ENCODE measurements around the gene BSG. TPM values are rescaled to one million over a fixed set of nuclear protein-coding genes. Genes with fewer than 3 reads are reported as not detected.
A peak's percentile ranks its signal among the peaks of the same experiment; 100 is the strongest.

The BSG gene
- total RNA-seq, 2 experiments from 2014 or later, result 165 to 175 TPM

- no peaks in the 10 kb centered on the region for H3K27me3 Mint-ChIP-seq
- peaks cover 3% of the 10 kb centered on the region for H3K36me3 Mint-ChIP-seq (ENCODE audit: low read depth)
- no peak overlapping the region for H3K27ac Mint-ChIP-seq
- no peak for ATAC-seq
- intact Hi-C loops (cut with DNase I, micrococcal nuclease), result loop anchor here in 1 of 2 experiments (2.0 kb wide), 1 partner anchor 39 kb away; the partner anchor contains the start of gene BSG
- no peak for DNase-seq
- H3K9me3 Mint-ChIP-seq (ENCODE audit: low read depth), result no peaks in the 10 kb centered on the region
- peaks cover 24% of the 10 kb centered on the region for H3K4me1 Mint-ChIP-seq
- POLR2A ChIA-PET, result no interaction called here
- CTCF ChIA-PET, result interaction anchor here (0.6 to 1.2 kb wide), 4 partner anchors 23 to 123 kb away, joined by 3 to 4 read pairs (median 3); no protein-coding TSS in a partner anchor
- peak overlapping the region; percentile 78 for H3K4me3 Mint-ChIP-seq
Measured at GRCh38 chr19:533364-534058, 38.9 kb upstream of the BSG start.

GRCh38 chr19:534088-534487 is 38.3 kb upstream of the BSG start:
- intact Hi-C loops (cut with DNase I, micrococcal nuclease), result no loop called here
- POLR2A ChIA-PET, result no interaction called here
- Mint-ChIP-seq H3K27ac (no peak overlapping the region), H3K4me3 (no peak overlapping the region), H3K4me1 (peaks cover 24% of the 10 kb centered on the region), H3K36me3 (ENCODE audit: low read depth) (peaks cover 4% of the 10 kb centered on the region), H3K9me3 (ENCODE audit: low read depth) (no peaks in the 10 kb centered on the region), H3K27me3 (no peaks in the 10 kb centered on the region)
- DNase-seq, result no peak
- CTCF ChIA-PET, result interaction anchor here (0.6 kb wide), 1 partner anchor 36 kb away, joined by 3 read pairs; no protein-coding TSS in a partner anchor
- no peak for ATAC-seq

DNA sequence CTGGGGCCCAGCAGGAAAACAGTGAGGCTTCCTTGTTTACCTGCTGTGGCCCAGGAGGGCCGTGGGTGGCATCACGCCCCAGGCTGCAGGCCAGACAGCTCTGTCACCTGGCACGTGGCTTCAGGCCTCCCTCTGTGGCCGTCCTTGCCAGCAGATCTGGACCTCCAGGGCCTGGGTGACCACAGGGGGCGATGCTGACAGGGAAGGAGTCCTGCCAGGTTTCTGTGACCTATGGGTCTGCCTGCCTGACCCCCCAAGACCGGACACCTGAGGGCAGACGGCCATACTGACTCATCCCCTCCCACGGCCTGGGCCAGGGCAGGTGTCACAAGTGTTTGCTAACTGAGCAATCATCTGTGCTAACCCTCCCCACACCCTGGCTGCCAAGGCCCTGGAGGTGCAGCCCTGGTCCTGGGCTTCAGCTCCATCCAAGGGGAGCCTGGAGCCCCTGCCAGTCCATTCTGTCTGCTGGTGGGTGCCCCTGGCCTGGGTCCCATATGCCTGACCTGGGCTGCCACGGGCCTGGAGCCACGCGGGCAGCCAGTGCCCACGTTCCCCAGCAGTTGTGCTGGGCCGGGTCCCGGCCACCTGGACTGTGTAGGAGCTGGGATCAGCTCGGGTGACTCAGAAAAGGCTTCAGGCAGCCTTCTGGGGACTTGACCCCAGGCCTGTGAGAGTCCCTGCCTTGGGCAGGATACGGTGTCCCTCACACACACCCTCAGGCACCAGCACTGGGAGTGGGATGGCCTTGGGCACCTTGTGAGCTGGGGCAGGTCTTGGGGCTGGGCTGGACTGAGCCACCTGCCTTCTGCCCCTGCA is 37.2 kb upstream of the BSG start:
- Mint-ChIP-seq H3K4me3 (no peak overlapping the region), H3K36me3 (ENCODE audit: low read depth) (peaks cover 4% of the 10 kb centered on the region), H3K4me1 (peaks cover 21% of the 10 kb centered on the region), H3K27ac (no peak overlapping the region), H3K9me3 (ENCODE audit: low read depth) (no peaks in the 10 kb centered on the region), H3K27me3 (no peaks in the 10 kb centered on the region)
- intact Hi-C loops (cut with DNase I, micrococcal nuclease), result no loop called here
- ATAC-seq (no peak), DNase-seq (no peak)
- ChIA-PET CTCF (no interaction called here), POLR2A (no interaction called here)

DNA sequence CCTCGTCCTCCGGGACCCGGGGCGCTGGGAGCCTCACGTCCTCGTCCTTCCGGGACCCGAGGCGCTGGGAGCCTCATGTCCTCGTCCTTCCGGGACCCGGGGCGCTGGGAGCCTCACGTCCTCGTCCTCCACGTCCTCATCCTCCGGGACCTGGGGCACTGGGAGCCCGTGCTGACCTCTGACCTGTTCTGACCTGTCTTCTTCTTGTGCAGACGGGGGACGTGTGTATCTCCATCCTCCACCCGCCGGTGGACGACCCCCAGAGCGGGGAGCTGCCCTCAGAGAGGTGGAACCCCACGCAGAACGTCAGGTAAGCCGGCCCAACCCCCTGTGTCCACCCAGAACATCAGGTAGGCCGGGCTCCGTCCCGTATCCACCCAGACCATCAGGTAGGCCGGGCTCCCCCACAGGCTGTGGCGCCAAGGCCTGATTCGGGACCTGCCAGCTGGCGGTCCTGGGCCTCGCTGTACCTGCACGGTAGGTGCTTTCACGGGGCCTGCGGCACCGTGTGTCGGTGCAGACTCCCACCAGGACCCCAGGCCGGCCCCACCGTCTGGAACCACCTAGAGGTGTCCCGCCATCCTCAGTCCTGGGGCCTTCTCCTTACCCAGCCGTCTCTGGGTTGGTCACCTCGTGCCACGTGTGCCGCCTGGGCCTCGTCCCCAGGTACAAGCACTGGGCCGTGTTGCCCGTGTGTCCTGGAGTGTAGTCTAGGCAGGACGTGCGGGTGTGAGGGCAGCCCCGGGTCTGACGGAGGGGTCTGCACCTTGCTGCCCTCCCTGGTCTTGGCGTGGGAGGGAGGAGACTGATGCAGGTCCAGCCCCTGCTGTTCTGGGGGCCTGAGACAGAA is 36.1 kb upstream of the BSG start:
- ATAC-seq (no peak), DNase-seq (no peak)
- Mint-ChIP-seq H3K27ac (no peak overlapping the region), H3K27me3 (no peaks in the 10 kb centered on the region), H3K9me3 (ENCODE audit: low read depth) (no peaks in the 10 kb centered on the region), H3K4me3 (no peak overlapping the region), H3K4me1 (peaks cover 17% of the 10 kb centered on the region), H3K36me3 (ENCODE audit: low read depth) (peaks cover 4% of the 10 kb centered on the region)
- ChIA-PET POLR2A (interaction anchor here (0.6 kb wide), 1 partner anchor 30 kb away, joined by 6 read pairs; no protein-coding TSS in a partner anchor), CTCF (interaction anchor here (0.6 kb wide), 1 partner anchor 25 kb away, joined by 3 read pairs; no protein-coding TSS in a partner anchor)
- intact Hi-C loops (cut with DNase I, micrococcal nuclease), result no loop called here

- intact Hi-C loops (cut with DNase I, micrococcal nuclease), result no loop called here
- H3K4me1 Mint-ChIP-seq, result peaks cover 17% of the 10 kb centered on the region
- DNase-seq (no peak), ATAC-seq (no peak)
- peaks cover 4% of the 10 kb centered on the region for H3K36me3 Mint-ChIP-seq (ENCODE audit: low read depth)
- ChIA-PET POLR2A (interaction anchor here (0.6 kb wide), 1 partner anchor 31 kb away, joined by 6 read pairs; no protein-coding TSS in a partner anchor), CTCF (interaction anchor here (0.6 kb wide), 1 partner anchor 26 kb away, joined by 3 read pairs; no protein-coding TSS in a partner anchor)
- no peaks in the 10 kb centered on the region for H3K9me3 Mint-ChIP-seq (ENCODE audit: low read depth)
- H3K27ac Mint-ChIP-seq, result no peak overlapping the region
- H3K4me3 Mint-ChIP-seq, result no peak overlapping the region
- H3K27me3 Mint-ChIP-seq, result no peaks in the 10 kb centered on the region
Measured at GRCh38 chr19:536881-537404, 35.5 kb upstream of the BSG start.

DNA sequence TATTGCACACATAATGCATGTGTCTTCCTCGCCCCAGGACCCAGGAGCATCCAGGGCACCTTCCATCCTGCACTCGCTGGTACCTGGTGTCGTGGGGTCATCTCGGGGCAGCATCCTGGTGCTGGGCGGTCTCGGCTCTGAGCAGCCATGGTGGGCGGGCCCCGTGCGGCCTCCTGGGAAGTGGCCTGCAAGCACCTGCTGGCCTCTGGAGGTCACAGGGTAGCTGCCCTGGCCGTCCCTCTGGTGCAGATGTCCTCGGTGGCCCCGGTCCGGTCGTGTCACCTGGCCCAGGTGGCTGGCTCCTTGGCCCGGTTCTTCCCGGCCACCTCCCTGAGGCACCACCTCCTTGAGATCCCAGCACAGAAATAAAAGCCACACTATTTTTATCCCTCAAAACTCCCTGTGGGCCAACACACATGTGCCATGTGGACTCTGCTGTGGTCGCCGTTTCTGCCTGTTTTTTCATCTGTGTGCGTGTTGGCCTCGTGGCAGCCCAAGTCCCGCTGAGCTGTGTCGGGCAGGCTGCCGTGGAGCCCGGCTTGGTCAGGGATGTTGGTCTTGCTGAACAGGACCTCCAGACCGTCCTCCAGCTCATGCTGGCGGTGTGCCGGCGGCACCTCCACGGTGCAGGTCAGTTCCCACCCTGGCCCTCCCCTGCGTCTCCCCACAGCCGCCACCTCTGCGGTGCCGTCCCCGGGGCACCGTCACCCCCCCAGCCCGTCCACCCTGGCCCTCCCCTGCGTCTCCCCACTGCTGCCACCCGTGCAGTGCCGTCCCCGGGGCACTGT is 33.6 kb upstream of the BSG start:
- no peak overlapping the region for H3K4me3 Mint-ChIP-seq
- no peaks in the 10 kb centered on the region for H3K9me3 Mint-ChIP-seq (ENCODE audit: low read depth)
- ChIA-PET POLR2A (no interaction called here), CTCF (no interaction called here)
- peaks cover 7% of the 10 kb centered on the region for H3K36me3 Mint-ChIP-seq (ENCODE audit: low read depth)
- DNase-seq (no peak), ATAC-seq (no peak)
- intact Hi-C loops (cut with DNase I, micrococcal nuclease), result no loop called here
- H3K4me1 Mint-ChIP-seq, result peaks cover 18% of the 10 kb centered on the region
- H3K27ac Mint-ChIP-seq, result no peak overlapping the region
- no peaks in the 10 kb centered on the region for H3K27me3 Mint-ChIP-seq

- no peak overlapping the region for H3K27ac Mint-ChIP-seq
- intact Hi-C loops (cut with DNase I, micrococcal nuclease), result no loop called here
- DNase-seq (no peak), ATAC-seq (no peak)
- no peak overlapping the region for H3K4me3 Mint-ChIP-seq
- no peaks in the 10 kb centered on the region for H3K27me3 Mint-ChIP-seq
- H3K4me1 Mint-ChIP-seq, result peaks cover 18% of the 10 kb centered on the region
- POLR2A ChIA-PET, result no interaction called here
- H3K36me3 Mint-ChIP-seq (ENCODE audit: low read depth), result peaks cover 7% of the 10 kb centered on the region
- CTCF ChIA-PET, result no interaction called here
- H3K9me3 Mint-ChIP-seq (ENCODE audit: low read depth), result no peaks in the 10 kb centered on the region
Measured at GRCh38 chr19:539429-540030, 32.9 kb upstream of the BSG start.

DNA sequence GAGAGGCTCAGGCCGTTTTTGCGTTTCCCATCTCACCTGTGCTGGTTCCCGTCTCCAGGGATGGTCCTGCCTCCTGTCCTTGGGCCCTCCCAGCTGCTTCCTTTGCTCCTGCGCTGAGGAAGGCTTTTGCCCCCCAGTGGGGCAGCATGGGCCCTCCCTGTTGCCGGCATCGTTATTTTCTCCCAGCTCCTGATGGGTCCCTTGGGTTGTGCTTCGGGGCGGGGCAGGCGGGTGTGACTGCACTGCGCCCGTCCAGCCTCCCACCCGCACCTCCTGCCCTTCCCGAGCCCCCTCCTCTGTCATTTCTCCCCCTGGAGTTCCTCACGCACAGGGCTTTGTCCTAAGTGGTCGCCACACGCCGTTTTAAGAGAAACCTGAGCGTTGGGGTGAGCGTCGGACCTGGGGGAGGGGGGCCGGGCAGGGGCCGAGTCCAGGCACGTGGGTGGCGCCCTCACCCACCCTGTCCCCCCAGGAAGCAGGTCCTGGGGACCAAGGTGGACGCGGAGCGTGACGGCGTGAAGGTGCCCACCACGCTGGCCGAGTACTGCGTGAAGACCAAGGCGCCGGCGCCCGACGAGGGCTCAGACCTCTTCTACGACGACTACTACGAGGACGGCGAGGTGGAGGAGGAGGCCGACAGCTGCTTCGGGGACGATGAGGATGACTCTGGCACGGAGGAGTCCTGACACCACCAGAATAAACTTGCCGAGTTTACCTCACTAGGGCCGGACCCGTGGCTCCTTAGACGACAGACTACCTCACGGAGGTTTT is 31.3 kb upstream of the BSG start:
- peaks cover 7% of the 10 kb centered on the region for H3K36me3 Mint-ChIP-seq (ENCODE audit: low read depth)
- CTCF ChIA-PET, result no interaction called here
- no peak overlapping the region for H3K4me3 Mint-ChIP-seq
- ATAC-seq (no peak), DNase-seq (no peak)
- H3K4me1 Mint-ChIP-seq, result peaks cover 20% of the 10 kb centered on the region
- H3K27me3 Mint-ChIP-seq, result no peaks in the 10 kb centered on the region
- intact Hi-C loops (cut with DNase I, micrococcal nuclease), result no loop called here
- no peak overlapping the region for H3K27ac Mint-ChIP-seq
- no peaks in the 10 kb centered on the region for H3K9me3 Mint-ChIP-seq (ENCODE audit: low read depth)
- POLR2A ChIA-PET, result no interaction called here

DNA sequence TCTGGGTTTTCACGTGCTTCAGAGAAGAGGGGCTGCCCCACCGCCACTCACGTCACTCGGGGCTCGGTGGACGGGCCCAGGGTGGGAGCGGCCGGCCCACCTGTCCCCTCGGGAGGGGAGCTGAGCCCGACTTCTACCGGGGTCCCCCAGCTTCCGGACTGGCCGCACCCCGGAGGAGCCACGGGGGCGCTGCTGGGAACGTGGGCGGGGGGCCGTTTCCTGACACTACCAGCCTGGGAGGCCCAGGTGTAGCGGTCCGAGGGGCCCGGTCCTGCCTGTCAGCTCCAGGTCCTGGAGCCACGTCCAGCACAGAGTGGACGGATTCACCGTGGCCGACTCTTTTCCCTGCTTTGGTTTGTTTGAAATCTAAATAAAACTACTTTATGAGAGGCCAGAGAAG is 30.7 kb upstream of the BSG start:
- ChIA-PET CTCF (interaction anchor here (1.1 kb wide), 1 partner anchor 9 kb away, joined by 3 read pairs; no protein-coding TSS in a partner anchor), POLR2A (interaction anchor here (0.6 kb wide), 1 partner anchor 27 kb away, joined by 3 read pairs; no protein-coding TSS in a partner anchor)
- H3K36me3 Mint-ChIP-seq (ENCODE audit: low read depth), result peaks cover 7% of the 10 kb centered on the region
- ATAC-seq, result no peak
- no peak overlapping the region for H3K27ac Mint-ChIP-seq
- H3K27me3 Mint-ChIP-seq, result no peaks in the 10 kb centered on the region
- intact Hi-C loops (cut with DNase I, micrococcal nuclease), result no loop called here
- no peak for DNase-seq
- H3K4me1 Mint-ChIP-seq, result peaks cover 20% of the 10 kb centered on the region
- no peak overlapping the region for H3K4me3 Mint-ChIP-seq
- H3K9me3 Mint-ChIP-seq (ENCODE audit: low read depth), result no peaks in the 10 kb centered on the region

Measured in activated CD4-positive, alpha-beta T cell treated with anti-CD3 and anti-CD28 coated beads for 36 hours (primary cell).